ENCODE data around the gene GNAS. TPM values are rescaled to one million over a fixed set of nuclear protein-coding genes. Genes with fewer than 3 reads are reported as not detected.

The GNAS gene
- total RNA-seq, 1 experiment from 2014 or later, result 1,936 TPM

DNA sequence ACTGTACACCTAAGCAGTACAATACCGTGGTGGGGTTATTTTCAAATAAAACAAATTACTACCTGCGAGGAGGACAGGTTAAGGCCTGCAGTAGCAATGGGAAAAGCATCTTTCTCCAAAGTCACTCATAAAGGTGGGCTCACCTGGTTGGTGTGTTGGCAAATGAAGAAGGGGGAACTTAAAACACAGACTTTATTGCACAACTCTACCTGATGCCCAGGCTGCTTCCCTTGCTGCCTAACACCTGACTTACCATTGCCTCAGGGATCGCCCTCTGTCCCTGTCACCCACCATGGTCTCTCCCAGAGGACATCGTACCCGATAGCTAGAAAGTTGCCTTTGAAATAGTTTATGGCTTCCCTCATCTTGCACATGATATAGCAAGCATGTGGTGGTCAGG lies 53.6 kb downstream of the GNAS start:
- peak in 1 of 2 experiments; percentile 27 for DNase-seq
- Histone ChIP-seq H3K4me1 (no peaks in the 10 kb centered on the region), H3K9me3 (no peaks in the 10 kb centered on the region), H3K27me3 (replicated peaks; ENCODE audit: control insufficient read depth, insufficient read depth, low read length) (no peaks in the 10 kb centered on the region), H3K36me3 (ENCODE audit: control insufficient read depth, insufficient read depth, low read length) (peaks cover 26% of the 10 kb centered on the region), H3K4me3 (ENCODE audit: low read depth, low read length) (no peak overlapping the region)
- no TSS peak for BruUV-seq (replicated peaks)
- Mint-ChIP-seq H3K27ac (ENCODE audit: unreplicated experiment) (no peak overlapping the region), H3K36me3 (ENCODE audit: insufficient read depth, unreplicated experiment) (peaks cover 100% of the 10 kb centered on the region), H3K27me3 (ENCODE audit: insufficient read depth, unreplicated experiment) (no peaks in the 10 kb centered on the region), H3K4me3 (ENCODE audit: unreplicated experiment) (no peak overlapping the region), H3K9me3 (ENCODE audit: unreplicated experiment) (no peaks in the 10 kb centered on the region), H3K4me1 (ENCODE audit: low read depth, unreplicated experiment) (peaks cover 4% of the 10 kb centered on the region)
- TF ChIP-seq, protein P1, sequence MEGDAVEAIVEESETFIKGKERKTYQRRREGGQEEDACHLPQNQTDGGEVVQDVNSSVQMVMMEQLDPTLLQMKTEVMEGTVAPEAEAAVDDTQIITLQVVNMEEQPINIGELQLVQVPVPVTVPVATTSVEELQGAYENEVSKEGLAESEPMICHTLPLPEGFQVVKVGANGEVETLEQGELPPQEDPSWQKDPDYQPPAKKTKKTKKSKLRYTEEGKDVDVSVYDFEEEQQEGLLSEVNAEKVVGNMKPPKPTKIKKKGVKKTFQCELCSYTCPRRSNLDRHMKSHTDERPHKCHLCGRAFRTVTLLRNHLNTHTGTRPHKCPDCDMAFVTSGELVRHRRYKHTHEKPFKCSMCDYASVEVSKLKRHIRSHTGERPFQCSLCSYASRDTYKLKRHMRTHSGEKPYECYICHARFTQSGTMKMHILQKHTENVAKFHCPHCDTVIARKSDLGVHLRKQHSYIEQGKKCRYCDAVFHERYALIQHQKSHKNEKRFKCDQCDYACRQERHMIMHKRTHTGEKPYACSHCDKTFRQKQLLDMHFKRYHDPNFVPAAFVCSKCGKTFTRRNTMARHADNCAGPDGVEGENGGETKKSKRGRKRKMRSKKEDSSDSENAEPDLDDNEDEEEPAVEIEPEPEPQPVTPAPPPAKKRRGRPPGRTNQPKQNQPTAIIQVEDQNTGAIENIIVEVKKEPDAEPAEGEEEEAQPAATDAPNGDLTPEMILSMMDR (IDR thresholded peaks at IDR 0.05; ENCODE audit: insufficient read depth in 1 of 2, low read depth in 1 of 2, low read length in 1 of 2, severe bottlenecking in 1 of 2, unreplicated experiment in 1 of 2), result no peak
- ChIA-PET CTCF (no interaction called here), POLR2A (no interaction called here)
- intact Hi-C loops (cut with micrococcal nuclease; ENCODE audit: unreplicated experiment), result no loop called here

DNA sequence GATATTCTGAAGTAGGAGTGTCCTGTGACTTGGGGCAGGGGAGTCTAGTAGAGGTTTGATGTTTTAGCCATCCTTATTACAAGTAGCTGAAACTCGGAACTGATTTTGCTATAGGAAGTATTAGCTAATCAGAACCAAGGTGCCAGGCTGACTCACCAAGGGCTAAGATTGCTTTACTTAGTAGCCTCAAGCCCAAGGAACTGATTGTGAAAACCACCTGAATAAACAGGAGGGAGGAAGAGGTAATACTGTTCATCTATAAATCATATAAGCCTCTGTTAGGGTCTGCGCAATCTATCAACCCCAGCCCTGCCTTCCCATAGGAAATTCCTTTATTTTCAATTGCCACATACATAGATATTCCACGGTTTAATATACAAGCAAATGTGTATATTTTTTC lies 54.4 kb downstream of the GNAS start:
- peaks cover 4% of the 10 kb centered on the region for H3K4me1 Mint-ChIP-seq (ENCODE audit: low read depth, unreplicated experiment)
- peaks cover 100% of the 10 kb centered on the region for H3K36me3 Mint-ChIP-seq (ENCODE audit: insufficient read depth, unreplicated experiment)
- H3K4me3 Mint-ChIP-seq (ENCODE audit: unreplicated experiment), result no peak overlapping the region

DNA sequence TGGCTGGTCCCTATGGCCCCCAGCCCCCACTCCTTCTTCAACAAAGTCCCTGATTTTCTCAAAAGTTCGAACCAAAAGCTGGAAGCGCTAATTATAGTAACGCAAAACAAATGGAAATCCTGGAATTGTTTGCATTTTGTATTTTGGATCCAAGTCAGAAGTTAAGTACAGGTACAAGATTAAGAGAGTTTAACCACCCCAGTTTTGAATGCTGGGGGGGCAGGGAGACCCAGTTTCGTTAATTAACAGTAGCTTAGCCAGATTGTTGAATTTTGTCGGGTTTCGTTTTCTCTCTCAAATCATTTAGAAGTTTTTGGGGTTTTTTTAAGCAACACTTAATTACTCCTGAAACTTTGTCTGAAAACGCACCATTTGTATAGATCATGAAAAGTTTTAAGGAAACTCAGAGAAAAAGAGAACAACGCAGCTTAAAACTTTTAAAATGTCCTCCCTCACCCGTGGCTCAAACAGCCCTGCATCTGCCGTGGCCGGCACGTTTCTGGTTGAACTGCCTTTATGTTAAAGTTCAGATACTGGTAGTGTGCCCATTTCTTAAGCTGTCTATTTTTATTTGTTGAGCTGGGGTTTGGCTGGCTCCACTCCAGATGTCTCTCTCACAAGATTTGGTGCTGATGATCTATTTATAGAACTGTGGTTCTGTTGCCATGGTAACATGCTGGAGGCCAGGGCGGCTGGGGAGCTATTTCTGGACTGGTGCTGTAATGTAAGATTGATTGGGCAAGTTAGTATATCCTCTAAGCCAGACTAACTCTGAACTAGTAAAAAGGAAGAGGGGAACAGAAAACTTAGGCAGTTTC lies 55.0 kb downstream of the GNAS start:
- Histone ChIP-seq H3K27me3 (replicated peaks; ENCODE audit: control insufficient read depth, insufficient read depth, low read length) (no peaks in the 10 kb centered on the region), H3K9me3 (no peaks in the 10 kb centered on the region), H3K4me3 (ENCODE audit: low read depth, low read length) (no peak overlapping the region), H3K4me1 (no peaks in the 10 kb centered on the region), H3K36me3 (ENCODE audit: control insufficient read depth, insufficient read depth, low read length) (peaks cover 28% of the 10 kb centered on the region)
- CTCF ChIA-PET, result interaction anchor here (0.6 to 0.8 kb wide), 2 partner anchors 37 to 180 kb away, joined by 3 to 4 read pairs; no protein-coding TSS in a partner anchor
- H3K4me3 Mint-ChIP-seq (ENCODE audit: unreplicated experiment), result no peak overlapping the region
- H3K27ac Mint-ChIP-seq (ENCODE audit: unreplicated experiment), result peak overlapping the region; percentile 19
- BruUV-seq (replicated peaks), result no TSS peak
- H3K9me3 Mint-ChIP-seq (ENCODE audit: unreplicated experiment), result no peaks in the 10 kb centered on the region
- POLR2A ChIA-PET, result interaction anchor here (1.3 kb wide), 1 partner anchor 125 kb away, joined by 8 read pairs; the partner anchor contains the start of gene ATP5F1E
- TF ChIP-seq, protein P1 (IDR thresholded peaks at IDR 0.05; ENCODE audit: insufficient read depth in 1 of 2, low read depth in 1 of 2, low read length in 1 of 2, severe bottlenecking in 1 of 2, unreplicated experiment in 1 of 2), result no peak
- peaks cover 100% of the 10 kb centered on the region for H3K36me3 Mint-ChIP-seq (ENCODE audit: insufficient read depth, unreplicated experiment)
- intact Hi-C loops (cut with micrococcal nuclease; ENCODE audit: unreplicated experiment), result no loop called here
- H3K27me3 Mint-ChIP-seq (ENCODE audit: insufficient read depth, unreplicated experiment), result no peaks in the 10 kb centered on the region
- peaks cover 4% of the 10 kb centered on the region for H3K4me1 Mint-ChIP-seq (ENCODE audit: low read depth, unreplicated experiment)
- peak; percentile 49 to 65 for DNase-seq

More for the DNA sequence above, 54.4 kb downstream of the GNAS start:
- no peaks in the 10 kb centered on the region for H3K27me3 ChIP-seq (replicated peaks; ENCODE audit: control insufficient read depth, insufficient read depth, low read length)
- peaks cover 28% of the 10 kb centered on the region for H3K36me3 ChIP-seq (ENCODE audit: control insufficient read depth, insufficient read depth, low read length)
- no peak overlapping the region for H3K4me3 ChIP-seq (ENCODE audit: low read depth, low read length)
- no peak overlapping the region for H3K27ac Mint-ChIP-seq (ENCODE audit: unreplicated experiment)
- H3K9me3 ChIP-seq, result no peaks in the 10 kb centered on the region
- no peaks in the 10 kb centered on the region for H3K4me1 ChIP-seq
- intact Hi-C loops (cut with micrococcal nuclease; ENCODE audit: unreplicated experiment), result no loop called here
- H3K9me3 Mint-ChIP-seq (ENCODE audit: unreplicated experiment), result no peaks in the 10 kb centered on the region
- POLR2A ChIA-PET, result interaction anchor here (1.3 kb wide), 1 partner anchor 125 kb away, joined by 8 read pairs; the partner anchor contains the start of gene ATP5F1E
- DNase-seq, result peak in 1 of 2 experiments; percentile 25
- no TSS peak for BruUV-seq (replicated peaks)
- no peaks in the 10 kb centered on the region for H3K27me3 Mint-ChIP-seq (ENCODE audit: insufficient read depth, unreplicated experiment)
- CTCF ChIA-PET, result interaction anchor here (0.6 to 0.8 kb wide), 2 partner anchors 36 to 181 kb away, joined by 3 to 4 read pairs; no protein-coding TSS in a partner anchor
- TF ChIP-seq, protein P1 (IDR thresholded peaks at IDR 0.05; ENCODE audit: insufficient read depth in 1 of 2, low read depth in 1 of 2, low read length in 1 of 2, severe bottlenecking in 1 of 2, unreplicated experiment in 1 of 2), result no peak
